ENCODE data around the gene CNGA4.
"Not testable (repeated sequence)": the region's sequence is repeated elsewhere in the genome, so short reads cannot be mapped to it uniquely, and the experiment has no call there.

The CNGA4 gene

GRCh38 chr11:6225896-6226295 lies 13.0 kb upstream of the CNGA4 start:
- DNase-seq (ENCODE audit: low read depth) = no peak

GRCh38 chr11:6228520-6228919 lies 10.4 kb upstream of the CNGA4 start:
- DNase-seq (ENCODE audit: low read depth) = no peak

- DNase-seq (ENCODE audit: low read depth) = no peak
Observed at GRCh38 chr11:6229911-6230310, 9.0 kb upstream of the CNGA4 start.

GRCh38 chr11:6232899-6233298 lies 6.0 kb upstream of the CNGA4 start:
- no peak for DNase-seq (ENCODE audit: low read depth)

DNA sequence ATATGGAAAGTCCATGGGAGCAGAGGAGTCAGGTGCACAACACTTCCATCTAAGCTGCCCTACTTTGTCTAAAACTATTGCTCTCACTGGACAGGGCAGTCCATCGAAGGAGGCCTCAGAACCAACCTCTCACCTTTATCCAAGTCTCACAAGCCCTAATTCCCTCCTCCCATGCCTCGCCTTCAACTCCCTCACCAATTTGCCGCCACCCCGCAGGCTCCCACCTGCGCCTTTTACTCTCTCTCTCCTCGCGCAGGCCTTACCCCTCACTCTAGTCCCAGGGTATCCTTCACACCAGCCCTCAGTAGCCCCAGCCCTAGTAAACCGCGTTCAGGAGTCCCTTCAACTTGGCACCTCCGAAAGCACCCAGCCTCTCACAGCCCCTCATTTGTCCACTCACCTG lies 4.9 kb upstream of the CNGA4 start:
- DNase-seq (ENCODE audit: low read depth) = no peak

DNA sequence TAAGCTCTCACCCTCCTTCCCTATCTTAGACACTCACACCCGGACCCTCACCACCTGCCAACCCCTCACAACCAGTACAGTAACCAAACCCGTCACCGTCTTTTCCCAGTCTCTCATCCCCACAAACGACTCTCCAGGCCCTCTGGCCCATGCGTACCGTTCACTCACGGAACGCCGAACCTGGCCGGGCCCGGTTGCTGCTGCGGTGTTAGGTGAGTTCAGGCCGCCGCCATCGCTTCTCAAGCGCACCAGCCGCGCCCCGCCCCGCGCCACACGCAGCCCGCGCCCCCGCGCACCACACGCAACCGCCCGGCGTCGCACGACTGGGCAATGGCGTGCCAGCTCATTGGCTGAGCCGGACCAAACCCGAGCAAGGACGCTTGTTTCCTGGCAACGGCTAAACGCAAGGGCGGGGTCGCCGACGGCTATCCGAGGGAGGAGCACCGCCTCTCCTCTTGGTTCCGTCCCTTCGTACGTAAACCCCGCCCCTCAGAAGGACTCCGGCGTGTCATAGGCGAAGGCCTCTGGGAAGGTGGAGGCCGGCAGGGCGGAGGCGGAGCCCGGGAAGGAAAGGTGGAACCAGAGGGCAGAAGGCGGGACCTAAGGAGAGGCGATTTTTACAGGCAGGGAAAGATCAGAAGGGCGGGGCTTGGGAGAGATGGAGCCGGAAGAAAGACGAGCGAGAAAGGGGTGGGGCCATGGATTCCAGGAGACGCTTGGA lies 4.3 kb upstream of the CNGA4 start, which contains the start of gene FHIP1B:
Gene FHIP1B (minus strand): TSS at position 250 of the 721 bp plus-strand sequence. CDS start 10,120 bp downstream, outside the sequence.
- DNase-seq (ENCODE audit: low read depth) = peak; percentile 99

DNA sequence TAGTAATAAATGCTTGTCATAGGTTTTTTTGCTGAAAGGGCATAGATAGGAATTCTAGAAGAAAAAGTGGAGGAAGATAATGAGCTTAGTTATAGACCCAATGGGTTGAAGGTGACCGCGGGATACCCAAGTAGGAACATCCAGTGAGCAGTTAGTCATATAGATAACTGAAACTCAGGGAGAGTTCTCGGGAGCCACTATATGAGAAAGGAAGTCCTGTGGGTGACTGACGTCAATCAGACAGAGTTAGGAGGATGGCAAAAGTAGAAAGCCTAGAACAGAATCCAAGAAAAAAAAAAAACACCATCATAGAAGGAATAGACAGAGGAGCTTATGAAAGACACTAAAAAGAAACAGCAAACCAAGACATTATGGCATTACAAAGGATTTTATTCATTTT lies 1.6 kb upstream of the CNGA4 start:
- DNase-seq (ENCODE audit: low read depth) = no peak

DNA sequence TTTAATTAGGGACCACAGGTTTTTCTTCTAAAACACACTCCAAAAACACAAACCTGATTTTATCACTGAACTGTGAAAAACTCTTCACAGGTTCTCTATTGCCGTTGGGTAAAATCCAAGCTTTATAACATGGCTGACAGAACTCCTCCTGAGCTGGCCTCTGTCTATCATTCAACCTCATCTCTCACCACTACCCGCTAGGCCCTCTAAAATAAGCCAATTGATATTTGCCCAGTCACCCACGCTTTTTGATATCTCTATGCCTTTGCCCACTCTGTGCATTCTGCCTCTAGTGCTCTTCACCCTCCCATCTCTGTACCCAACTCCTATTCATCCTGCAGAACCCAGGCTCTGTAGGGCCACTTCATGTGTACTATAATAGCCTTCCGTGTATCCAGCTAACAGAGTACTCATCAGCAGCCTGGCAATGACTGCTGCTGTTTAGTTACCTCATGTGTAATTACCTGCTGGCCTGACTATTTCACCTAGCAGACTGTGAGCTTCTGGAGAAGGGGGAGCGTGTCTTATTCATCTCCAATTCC lies 1.1 kb upstream of the CNGA4 start:
- DNase-seq (ENCODE audit: low read depth) = no peak

DNA sequence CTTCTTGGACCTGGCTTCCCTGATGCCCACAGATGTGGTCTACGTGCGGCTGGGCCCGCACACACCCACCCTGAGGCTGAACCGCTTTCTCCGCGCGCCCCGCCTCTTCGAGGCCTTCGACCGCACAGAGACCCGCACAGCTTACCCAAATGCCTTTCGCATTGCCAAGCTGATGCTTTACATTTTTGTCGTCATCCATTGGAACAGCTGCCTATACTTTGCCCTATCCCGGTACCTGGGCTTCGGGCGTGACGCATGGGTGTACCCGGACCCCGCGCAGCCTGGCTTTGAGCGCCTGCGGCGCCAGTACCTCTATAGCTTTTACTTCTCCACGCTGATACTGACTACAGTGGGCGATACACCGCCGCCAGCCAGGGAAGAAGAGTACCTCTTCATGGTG lies 1.2 kb downstream of the CNGA4 start:
- DNase-seq (ENCODE audit: low read depth) = no peak

- no peak for DNase-seq (ENCODE audit: low read depth)
Observed at GRCh38 chr11:6240781-6241180, 1.9 kb downstream of the CNGA4 start.

DNA sequence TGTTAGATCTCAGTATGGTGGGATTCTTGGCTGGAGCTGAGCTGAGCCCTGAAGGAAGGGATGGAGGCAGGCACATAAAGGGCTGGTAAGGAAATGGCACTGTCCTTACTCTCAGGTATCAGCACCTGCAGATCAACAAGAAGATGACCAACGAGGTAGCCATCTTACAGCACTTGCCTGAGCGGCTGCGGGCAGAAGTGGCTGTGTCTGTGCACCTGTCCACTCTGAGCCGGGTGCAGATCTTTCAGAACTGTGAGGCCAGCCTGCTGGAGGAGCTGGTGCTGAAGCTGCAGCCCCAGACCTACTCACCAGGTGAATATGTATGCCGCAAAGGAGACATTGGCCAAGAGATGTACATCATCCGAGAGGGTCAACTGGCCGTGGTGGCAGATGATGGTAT lies 2.4 kb downstream of the CNGA4 start:
- no peak for DNase-seq (ENCODE audit: low read depth)

DNA sequence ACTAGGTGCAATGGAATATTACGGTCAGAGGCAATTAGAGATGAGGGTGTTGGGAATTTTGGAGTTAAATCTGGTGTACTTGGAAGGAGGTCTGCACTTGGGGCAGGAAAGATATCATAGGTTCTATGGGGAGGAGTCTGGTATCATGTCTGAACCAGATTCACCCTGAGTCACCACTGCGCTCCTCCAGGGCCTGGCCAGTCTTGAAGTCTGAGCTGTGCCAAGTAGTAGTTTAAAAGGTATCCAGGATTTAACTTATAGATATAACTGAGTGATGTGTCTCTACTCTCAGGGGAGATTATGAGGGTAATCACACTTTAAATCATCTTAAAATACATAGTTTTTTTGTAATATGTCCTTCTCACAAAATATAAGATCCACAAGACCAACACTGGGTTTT lies 6.6 kb downstream of the CNGA4 start:
- no peak for DNase-seq (ENCODE audit: low read depth)

- DNase-seq (ENCODE audit: low read depth) = no peak
Observed at GRCh38 chr11:6248248-6248647, 9.4 kb downstream of the CNGA4 start.

- not testable (repeated sequence) for DNase-seq (ENCODE audit: low read depth)
Observed at GRCh38 chr11:6248897-6249296, 10.0 kb downstream of the CNGA4 start.

DNA sequence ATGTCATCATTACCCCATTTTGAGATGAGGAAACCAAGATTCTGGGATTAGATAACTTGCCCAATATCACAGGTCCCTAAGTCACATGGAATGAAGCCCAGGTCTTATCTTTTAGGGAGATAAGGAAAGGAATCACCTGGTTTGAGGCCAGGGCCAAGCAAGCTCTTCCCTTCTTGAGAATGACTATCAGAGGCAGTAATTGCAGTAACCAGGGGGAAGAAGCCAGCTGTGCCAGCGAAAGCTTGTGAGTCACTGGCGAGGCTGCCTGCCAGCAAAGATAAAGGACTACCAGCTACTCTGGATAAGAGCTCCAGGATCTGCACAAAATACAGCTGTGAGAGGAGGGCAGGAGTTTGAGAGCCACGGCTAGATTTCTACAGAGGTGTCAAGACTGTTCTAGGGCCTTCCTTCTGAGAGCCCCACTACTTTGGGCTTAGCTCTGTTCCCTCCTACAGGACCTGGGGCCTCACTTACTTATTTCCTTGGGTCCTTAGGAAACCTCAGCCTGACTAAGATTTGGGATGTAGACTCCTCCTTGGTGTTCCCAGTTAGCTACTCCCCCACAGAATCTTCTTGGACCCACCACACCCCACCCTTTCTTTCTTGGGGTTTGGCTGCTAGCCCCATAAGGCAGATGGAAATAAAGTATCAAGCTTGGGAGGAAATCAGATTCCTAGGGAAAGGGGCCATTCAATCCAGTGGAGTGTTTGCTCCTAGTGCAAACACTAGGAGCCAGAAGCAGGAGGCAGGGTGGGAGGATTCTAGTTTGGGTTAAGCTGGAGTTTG lies 11.1 kb downstream of the CNGA4 start:
- no peak for DNase-seq (ENCODE audit: low read depth)

GRCh38 chr11:6251120-6251733 lies 12.3 kb downstream of the CNGA4 start:
- no peak for DNase-seq (ENCODE audit: low read depth)

- DNase-seq (ENCODE audit: low read depth) = no peak
Observed at GRCh38 chr11:6251990-6252473, 13.1 kb downstream of the CNGA4 start.

DNA sequence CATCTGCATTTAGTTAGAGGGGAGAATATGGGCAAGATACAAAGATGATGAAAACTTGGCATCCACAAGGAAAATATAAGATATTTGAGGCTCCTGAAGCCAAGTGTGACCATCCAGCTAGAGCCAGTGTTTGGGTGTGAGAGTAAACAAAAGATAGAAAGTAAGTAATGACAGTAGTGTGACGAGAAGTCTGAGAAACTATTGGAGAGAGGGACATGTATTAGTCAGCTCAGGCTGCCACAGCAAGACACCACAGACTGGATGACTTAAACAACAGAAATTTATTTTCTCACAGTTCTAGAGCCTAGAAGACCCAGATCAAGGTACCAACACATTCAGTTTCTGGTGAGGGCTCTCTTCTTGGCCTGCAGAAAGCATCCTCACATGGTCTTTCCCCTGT lies 14.3 kb downstream of the CNGA4 start:
- no peak for DNase-seq (ENCODE audit: low read depth)

- DNase-seq (ENCODE audit: low read depth) = no peak
Observed at GRCh38 chr11:6258141-6258540, 19.3 kb downstream of the CNGA4 start.

DNA sequence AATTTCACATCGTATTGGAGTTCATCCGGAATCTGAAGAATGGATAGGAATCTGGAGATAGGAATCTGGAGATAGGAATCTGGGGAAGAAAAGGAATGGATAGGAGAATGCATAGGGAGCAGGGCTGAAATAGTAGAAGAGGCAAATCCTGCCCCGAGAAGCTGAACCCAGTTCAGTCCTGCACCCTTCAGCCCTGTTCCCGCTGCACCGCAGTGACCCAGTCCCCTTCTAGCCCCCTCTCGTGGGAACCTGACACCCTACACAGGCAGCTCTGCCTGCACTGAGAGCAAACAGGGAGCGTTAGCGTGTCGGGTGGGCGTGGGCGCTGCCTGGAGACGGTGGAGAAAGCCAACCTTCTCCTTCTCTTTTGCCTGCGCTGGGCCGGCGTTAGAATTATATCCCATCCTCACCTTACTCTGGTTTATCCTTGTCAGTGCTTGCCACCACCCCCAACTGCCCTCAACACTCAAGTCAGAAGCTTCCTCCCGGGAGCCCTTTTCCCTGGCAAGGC lies 19.7 kb downstream of the CNGA4 start:
- no peak for DNase-seq (ENCODE audit: low read depth)

- no peak for DNase-seq (ENCODE audit: low read depth)
Observed at GRCh38 chr11:6260207-6260726, 21.4 kb downstream of the CNGA4 start.

GRCh38 chr11:6263662-6264061 lies 24.8 kb downstream of the CNGA4 start:
- no peak for DNase-seq (ENCODE audit: low read depth)
